ENCODE measurements around the gene RNF13.

GRCh38 chr3:149902498-149903139 lies 89.6 kb downstream of the RNF13 start:
- TF ChIP-seq POLR2A (IDR thresholded peaks at IDR 0.05) (no peak), CTCF (IDR thresholded peaks at IDR 0.05) (no peak), POLR2AphosphoS5 (IDR thresholded peaks at IDR 0.05) (no peak)

All from prostate gland (tissue), 2 donors.